HepG2 (cell line): ENCODE data around the gene MUC6. TPM values are rescaled to one million over a fixed set of nuclear protein-coding genes. Genes with fewer than 3 reads are reported as not detected.

Source experiments
- ATAC-seq: fragments of 200-7000 bp; cut with Tn5 transposase; 3 replicates; pipeline ENCODE4 v1.9.1; 2020; ENCODE audit warnings: mild to moderate bottlenecking, moderate library complexity
- BruUV-seq: library from RNA; stranded (reverse); fragments of 400-500 nt; replicated peaks from 2 replicates; lab custom pipeline; 2021; lab: Mats Ljungman, UMichigan
- CTCF ChIA-PET: fragments of 300-600 bp; formaldehyde crosslinking; extraction: SDS; loops from one replicate; lab custom pipeline; 2021; ENCODE audit warnings: low total read pairs, inconsistent platforms, low intra/inter-chr PET ratio; lab: Yijun Ruan, JAX
- POLR2A ChIA-PET: fragments of 350-600 bp; sonication (Branson Sonifier 250); formaldehyde crosslinking; loops from one replicate; lab custom pipeline; 2020; ENCODE audit warnings: antibody characterized with exemption, inconsistent platforms; lab: Yijun Ruan, JAX
- DNase-seq: peaks from one replicate; pipeline ENCODE4 v3.0.0-alpha.2; 2015; ENCODE audit warnings: low spot score
- FAIRE-seq: peaks from 3 replicates; lab custom pipeline; 2011; peaks lifted over from hg19 to GRCh38; lab: Jason Lieb, UNC
- H2AFZ ChIP-seq: one replicate; pipeline ENCODE4 v1.6.1; 2011; ENCODE audit warnings: low read length, inconsistent platforms
- H3K27ac ChIP-seq: fragments of 300-600 bp; 3 replicates; pipeline ENCODE4 v1.8.0; 2011; ENCODE audit warnings: mixed run types, mild to moderate bottlenecking, mixed read lengths, low read length, inconsistent platforms; ENCODE audit not compliant: insufficient read depth; ENCODE audit errors: extremely low read length
- H3K27me3 ChIP-seq, 2 experiments: fragments of 200-600 bp in 1 of 2; 2 replicates in 1 of 2; 3 replicates in 1 of 2; pipeline versions ENCODE4 v1.6.0 to v1.8.0; 2011; ENCODE audit warnings: low read length in 2 of 2, mild to moderate bottlenecking in 2 of 2, moderate library complexity in 2 of 2, inconsistent platforms in 1 of 2; ENCODE audit not compliant: insufficient read depth in 2 of 2, control insufficient read depth in 1 of 2
- H3K36me3 ChIP-seq, 2 experiments: fragments of 200-600 bp in 1 of 2; replicated peaks in 1 of 2; 2 replicates in 1 of 2; 3 replicates in 1 of 2; pipeline versions ENCODE4 v1.5.1 to v1.8.0; 2011; ENCODE audit warnings: low read length in 2 of 2, inconsistent platforms in 1 of 2; ENCODE audit not compliant: insufficient read depth in 2 of 2, control insufficient read depth in 1 of 2
- H3K4me1 ChIP-seq: 2 replicates; pipeline ENCODE4 v1.5.1; 2012; ENCODE audit warnings: low read length, inconsistent platforms; ENCODE audit not compliant: insufficient read depth
- H3K4me2 ChIP-seq: 2 replicates; pipeline ENCODE4 v1.6.0; 2011; ENCODE audit warnings: low read depth, low read length, inconsistent platforms
- H3K4me3 ChIP-seq, 3 experiments: fragments of 200-600 bp in 1 of 3; sonication (generic), shearing (Covaris generic) in 1 of 3; replicated peaks in 1 of 3; 2 replicates each; pipeline ENCODE4 v1.5.1; 2011 to 2016; ENCODE audit warnings: low read length in 3 of 3, inconsistent platforms in 2 of 3, low read depth in 2 of 3, mild to moderate bottlenecking in 2 of 3, control low read depth in 1 of 3, mixed read lengths in 1 of 3; ENCODE audit not compliant: insufficient read depth in 1 of 3
- H3K79me2 ChIP-seq: one replicate; pipeline ENCODE4 v1.6.1; 2011; ENCODE audit warnings: low read length, inconsistent platforms; ENCODE audit not compliant: insufficient read depth
- H3K9ac ChIP-seq: 2 replicates; pipeline ENCODE4 v1.6.0; 2011; ENCODE audit warnings: mild to moderate bottlenecking, low read depth, low read length, inconsistent platforms; ENCODE audit not compliant: insufficient read depth
- H3K9me3 ChIP-seq: 2 replicates; pipeline ENCODE4 v1.5.1; 2012; ENCODE audit warnings: mild to moderate bottlenecking, low read length
- H4K20me1 ChIP-seq: 2 replicates; pipeline ENCODE4 v1.6.0; 2011; ENCODE audit warnings: inconsistent platforms, mild to moderate bottlenecking, low read length, moderate library complexity; ENCODE audit not compliant: insufficient read depth
- FUBP1 ChIP-seq: sonication (generic); formaldehyde crosslinking; IDR thresholded peaks from 2 replicates; pipeline ENCODE4 v1.5.1; 2020; ENCODE audit warnings: missing genetic modification reagents, mild to moderate bottlenecking, borderline replicate concordance
- HNRNPH1 ChIP-seq: fragments of 200-400 bp; formaldehyde crosslinking; optimal IDR thresholded peaks from 2 replicates; pipeline ENCODE3; 2017; ENCODE audit warnings: mild to moderate bottlenecking, low read depth, low read length
- ZBED4 ChIP-seq: sonication (generic); formaldehyde crosslinking; IDR thresholded peaks from 2 replicates; pipeline ENCODE4 v1.4.0; 2020; ENCODE audit warnings: missing genetic modification reagents, borderline replicate concordance
- ZBTB3 ChIP-seq: sonication (generic); formaldehyde crosslinking; IDR thresholded peaks from 2 replicates; pipeline ENCODE4 v1.4.0; 2020; ENCODE audit warnings: low read depth, mild to moderate bottlenecking, moderate library complexity, missing genetic modification reagents, borderline replicate concordance
- ZNF44 ChIP-seq: sonication (generic); formaldehyde crosslinking; IDR thresholded peaks from 2 replicates; pipeline ENCODE4 v1.5.1; 2020; ENCODE audit warnings: mild to moderate bottlenecking, missing genetic modification reagents
- ZNF629 ChIP-seq: sonication (generic); formaldehyde crosslinking; conservative IDR thresholded peaks from 2 replicates; pipeline ENCODE4 v1.5.0; 2020; ENCODE audit warnings: missing genetic modification reagents
- ZNF691 ChIP-seq: sonication (generic); formaldehyde crosslinking; IDR thresholded peaks from 2 replicates; pipeline ENCODE4 v1.4.0; 2020; ENCODE audit warnings: missing genetic modification reagents, low read depth, mild to moderate bottlenecking, borderline replicate concordance
- WGBS: methylation state at CpG from one replicate; pipeline ENCODE4 v1.1.6; 2017; ENCODE audit warnings: low lambda C conversion rate; 5-methylcytosine and 5-hydroxymethylcytosine counted together
- in situ Hi-C: cut with HindIII; loops from 2 replicates; pipeline ENCODE4 v1.10.0; 2017; ENCODE audit warnings: low pct_unique_long_range_greater_than_20kb; ENCODE audit not compliant: extremely low pct_ligation_motif_present
- intact Hi-C: fragments of 100-400 bp; cut with micrococcal nuclease; formaldehyde crosslinking; loops from one replicate; pipeline ENCODE4 v1.10.0; 2022; ENCODE audit not compliant: unreplicated experiment
- polyA plus RNA-seq, 8 experiments: library from polyadenylated mRNA; depleted of rRNA in 3 of 8; stranded (reverse) in 7 of 8; unstranded in 1 of 8; fragments of >200 nt; fragmentation: Illumina TruSeq in 4 of 8; extraction: Trizol in 4 of 8; gene quantifications; 2 replicates each; pipeline versions ENCODE4 v1.2.1 to v1.2.3, GENCODE V29; 2011 to 2016; ENCODE audit warnings: low read depth in 4 of 8, missing spikeins in 1 of 8, mixed read lengths in 1 of 8; ENCODE audit not compliant: insufficient read depth in 1 of 8
- total RNA-seq, 5 experiments: library from RNA; depleted of rRNA; stranded (reverse); fragments of >200 nt; fragmentation: Illumina TruSeq; extraction: Trizol; gene quantifications; 2 replicates each; pipeline ENCODE4 v1.2.3, GENCODE V29; 2016; ENCODE audit warnings: low read depth in 1 of 5

The MUC6 gene
- total and polyA plus RNA-seq, 2 of the 13 experiments (the other 11 are each of a cell fraction or from before 2014, with no cell fraction given), result not detected

- DNase-seq, result no peak
- CTCF ChIA-PET, result no interaction called here
- no peaks in the 10 kb centered on the region for H3K9me3 ChIP-seq
- H3K27ac ChIP-seq, result no peak overlapping the region
- H3K36me3 ChIP-seq, result no peaks in the 10 kb centered on the region
- no peak overlapping the region for H2AFZ ChIP-seq
- no peak for FAIRE-seq
- peaks cover 9% of the 10 kb centered on the region for H3K4me1 ChIP-seq
- intact Hi-C loops, result no loop called here
- no peak overlapping the region for H3K4me3 ChIP-seq
- peaks cover 27 to 94% of the 10 kb centered on the region in 2 experiments; a peak in 4 of 5 replicates for H3K27me3 ChIP-seq
- POLR2A ChIA-PET, result no interaction called here
- in situ Hi-C loops, result no loop called here
- WGBS, result 17% methylated on average over 3 of the region's 10 CpGs
- TF ChIP-seq ZBTB3 (CRISPR knock-in tag) (no peak), ZNF44 (no peak), ZNF691 (CRISPR knock-in tag) (no peak)
- no peak overlapping the region for H3K4me2 ChIP-seq
- ATAC-seq, result no peak
- no peaks in the 10 kb centered on the region for H4K20me1 ChIP-seq
- BruUV-seq, result no TSS peak
- no peaks in the 10 kb centered on the region for H3K79me2 ChIP-seq
- no peak overlapping the region for H3K9ac ChIP-seq
Measured at GRCh38 chr11:1038361-1038760, 1.8 kb upstream of the MUC6 start.

- WGBS, result 52% methylated on average over 10 of the region's 26 CpGs
- H3K9me3 ChIP-seq, result no peaks in the 10 kb centered on the region
- no peak for ATAC-seq
- no TSS peak for BruUV-seq
- peak overlapping the region in 1 of 3 experiments; percentile 28; a peak in 1 of 6 replicates for H3K4me3 ChIP-seq
- H4K20me1 ChIP-seq, result no peaks in the 10 kb centered on the region
- FAIRE-seq, result no peak
- H3K4me1 ChIP-seq, result peaks cover 9% of the 10 kb centered on the region
- no peak overlapping the region for H3K27ac ChIP-seq
- in situ Hi-C loops (no loop called here), intact Hi-C loops (no loop called here)
- H2AFZ ChIP-seq, result no peak overlapping the region
- DNase-seq, result no peak
- ChIA-PET POLR2A (no interaction called here), CTCF (no interaction called here)
- H3K79me2 ChIP-seq, result no peaks in the 10 kb centered on the region
- peaks cover 27 to 86% of the 10 kb centered on the region in 2 experiments; a peak in 4 of 5 replicates for H3K27me3 ChIP-seq
- H3K9ac ChIP-seq, result no peak overlapping the region
- no peaks in the 10 kb centered on the region for H3K36me3 ChIP-seq
- peak overlapping the region; percentile 18; the same call in 1 of the 2 replicates for H3K4me2 ChIP-seq
- TF ChIP-seq HNRNPH1 (no peak), ZNF629 (CRISPR knock-in tag) (no peak), ZBED4 (CRISPR knock-in tag) (no peak), FUBP1 (CRISPR knock-in tag) (no peak)
Measured at GRCh38 chr11:1037506-1038055, 1.1 kb upstream of the MUC6 start.
